ENCODE results near the gene DPYD.

DNA sequence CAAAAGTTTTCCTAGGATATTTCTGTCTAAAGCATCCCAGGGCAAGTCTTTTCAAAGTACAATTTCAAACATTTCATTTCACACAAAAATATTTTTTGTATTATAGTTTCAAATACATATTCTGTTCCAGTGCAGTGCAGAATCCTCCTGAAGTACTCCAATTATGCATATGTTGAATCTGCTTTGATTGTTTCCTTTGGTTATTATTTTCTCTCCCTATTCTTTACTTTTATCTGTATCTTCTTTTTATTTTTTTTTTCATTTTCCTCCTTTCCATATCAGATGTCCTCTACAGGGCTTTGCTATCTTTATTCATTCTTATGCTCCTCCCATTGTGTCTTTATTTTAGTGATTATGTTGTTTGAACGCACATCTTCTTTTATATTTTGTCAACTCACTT, 274.8 kb downstream of the DPYD start:
- TF ChIP-seq CTCF (IDR thresholded peaks at IDR 0.05; ENCODE audit: insufficient read depth, low read length, poor library complexity, severe bottlenecking): no peak
- TF ChIP-seq EZH2phosphoT487 (conservative IDR thresholded peaks at IDR 0.05; ENCODE audit: low read length): no peak

Data from SU-DHL-6 (cell line).